Naive B cell (primary cell): ENCODE results near the gene WDR93. TPM values are rescaled to one million over a fixed set of nuclear protein-coding genes. Genes with fewer than 3 reads are reported as not detected.

ENCODE experiments used
- ATAC-seq, 2 donors: fragments of 150-1000 bp; cut with Tn5 transposase; 2 replicates each; pipeline ENCODE4 v1.10.0; 2021; ENCODE audit warnings: low read depth in 2 of 2, mild to moderate bottlenecking in 2 of 2, moderate library complexity in 2 of 2
- DNase-seq: peaks from one replicate; pipeline ENCODE4 v3.0.0; 2022
- H3K27ac Mint-ChIP-seq, 6 donors: one replicate each; pipeline ENCODE4 v1.8.0; 2020 to 2022; ENCODE audit warnings: mild to moderate bottlenecking in 6 of 6, mixed read lengths in 6 of 6, moderate library complexity in 5 of 6, inconsistent platforms in 2 of 6
- H3K27me3 Mint-ChIP-seq, 3 donors: one replicate each; pipeline ENCODE4 v1.8.0; 2021 to 2022; ENCODE audit warnings: mixed read lengths in 3 of 3, mild to moderate bottlenecking in 1 of 3
- H3K36me3 Mint-ChIP-seq, 2 donors: one replicate each; pipeline ENCODE4 v1.8.0; 2020 to 2022; ENCODE audit warnings: mixed read lengths in 2 of 2, inconsistent platforms in 1 of 2, mild to moderate bottlenecking in 1 of 2
- H3K4me1 Mint-ChIP-seq, 3 donors: one replicate each; pipeline ENCODE4 v1.8.0; 2020 to 2022; ENCODE audit warnings: mixed read lengths in 3 of 3, inconsistent platforms in 1 of 3, mild to moderate bottlenecking in 1 of 3, moderate library complexity in 1 of 3
- H3K4me3 Mint-ChIP-seq, 8 donors: one replicate each; pipeline ENCODE4 v1.8.0; 2020 to 2022; ENCODE audit warnings: mild to moderate bottlenecking in 8 of 8, mixed read lengths in 8 of 8, moderate library complexity in 8 of 8, inconsistent platforms in 2 of 8
- H3K9me3 Mint-ChIP-seq, 7 donors: one replicate each; pipeline ENCODE4 v1.8.0; 2020 to 2022; ENCODE audit warnings: mixed read lengths in 7 of 7, mild to moderate bottlenecking in 5 of 7, inconsistent platforms in 2 of 7, moderate library complexity in 1 of 7
- polyA plus RNA-seq, 6 donors: library from polyadenylated mRNA; unstranded; fragments of 300-500 nt; fragmentation: Illumina TruSeq; gene quantifications; one replicate each; pipeline ENCODE4 v1.2.3, GENCODE V29; 2021; ENCODE audit warnings: low read depth in 6 of 6

The WDR93 gene
- polyA plus RNA-seq, 6 donors from 2014 or later: not detected

GRCh38 chr15:89761009-89761831 is 70.6 kb downstream of the WDR93 start:
- DNase-seq (no peak), ATAC-seq (no peak)
- Mint-ChIP-seq H3K4me1 (peaks cover 0 to 4% (median 0%) of the 10 kb centered on the region in 3 donors), H3K36me3 (no peaks in the 10 kb centered on the region), H3K27me3 (peaks cover 0 to 24% (median 23%) of the 10 kb centered on the region in 3 donors), H3K9me3 (no peaks in the 10 kb centered on the region), H3K4me3 (no peak overlapping the region), H3K27ac (no peak overlapping the region)

GRCh38 chr15:89761929-89762328 is 71.3 kb downstream of the WDR93 start:
- ATAC-seq (no peak), DNase-seq (no peak)
- no peaks in the 10 kb centered on the region for H3K36me3 Mint-ChIP-seq
- no peak overlapping the region for H3K27ac Mint-ChIP-seq
- H3K9me3 Mint-ChIP-seq: no peaks in the 10 kb centered on the region
- H3K4me1 Mint-ChIP-seq: peaks cover 0 to 4% (median 0%) of the 10 kb centered on the region in 3 donors
- H3K27me3 Mint-ChIP-seq: peaks cover 0 to 22% (median 20%) of the 10 kb centered on the region in 3 donors
- no peak overlapping the region for H3K4me3 Mint-ChIP-seq

GRCh38 chr15:89765694-89766093 is 75.1 kb downstream of the WDR93 start:
- peak overlapping the region in 2 of 8 donors; percentile 20 to 52 for H3K4me3 Mint-ChIP-seq
- H3K27ac Mint-ChIP-seq: no peak overlapping the region
- no peak for ATAC-seq
- H3K27me3 Mint-ChIP-seq: peaks cover 0 to 5% (median 5%) of the 10 kb centered on the region in 3 donors
- peaks cover 0 to 4% (median 0%) of the 10 kb centered on the region in 3 donors for H3K4me1 Mint-ChIP-seq
- no peaks in the 10 kb centered on the region for H3K9me3 Mint-ChIP-seq
- no peak for DNase-seq
- H3K36me3 Mint-ChIP-seq: no peaks in the 10 kb centered on the region

GRCh38 chr15:89766357-89767311 is 76.0 kb downstream of the WDR93 start:
- ATAC-seq (no peak), DNase-seq (no peak)
- H3K27ac Mint-ChIP-seq: no peak overlapping the region
- H3K9me3 Mint-ChIP-seq: no peaks in the 10 kb centered on the region
- no peaks in the 10 kb centered on the region for H3K4me1 Mint-ChIP-seq
- no peaks in the 10 kb centered on the region for H3K27me3 Mint-ChIP-seq
- no peak overlapping the region for H3K4me3 Mint-ChIP-seq
- no peaks in the 10 kb centered on the region for H3K36me3 Mint-ChIP-seq

GRCh38 chr15:89767411-89767915 is 76.9 kb downstream of the WDR93 start:
- no peak overlapping the region for H3K27ac Mint-ChIP-seq
- no peaks in the 10 kb centered on the region for H3K36me3 Mint-ChIP-seq
- DNase-seq (no peak), ATAC-seq (no peak)
- no peaks in the 10 kb centered on the region for H3K9me3 Mint-ChIP-seq
- H3K27me3 Mint-ChIP-seq: no peaks in the 10 kb centered on the region
- H3K4me3 Mint-ChIP-seq: no peak overlapping the region
- no peaks in the 10 kb centered on the region for H3K4me1 Mint-ChIP-seq

GRCh38 chr15:89768071-89768500 is 77.5 kb downstream of the WDR93 start:
- H3K4me1 Mint-ChIP-seq: no peaks in the 10 kb centered on the region
- no peak overlapping the region for H3K4me3 Mint-ChIP-seq
- H3K36me3 Mint-ChIP-seq: no peaks in the 10 kb centered on the region
- H3K27me3 Mint-ChIP-seq: no peaks in the 10 kb centered on the region
- DNase-seq: no peak
- H3K9me3 Mint-ChIP-seq: no peaks in the 10 kb centered on the region
- H3K27ac Mint-ChIP-seq: peak overlapping the region in 2 of 6 donors; percentile 33 to 49
- no peak for ATAC-seq

GRCh38 chr15:89769366-89769765 is 78.8 kb downstream of the WDR93 start:
- peaks cover 0 to 5% (median 5%) of the 10 kb centered on the region in 3 donors for H3K27me3 Mint-ChIP-seq
- no peaks in the 10 kb centered on the region for H3K4me1 Mint-ChIP-seq
- H3K27ac Mint-ChIP-seq: no peak overlapping the region
- H3K9me3 Mint-ChIP-seq: no peaks in the 10 kb centered on the region
- DNase-seq (no peak), ATAC-seq (no peak)
- no peaks in the 10 kb centered on the region for H3K36me3 Mint-ChIP-seq
- H3K4me3 Mint-ChIP-seq: no peak overlapping the region

GRCh38 chr15:89770041-89770440 is 79.4 kb downstream of the WDR93 start:
- ATAC-seq: no peak
- Mint-ChIP-seq H3K4me3 (no peak overlapping the region), H3K36me3 (no peaks in the 10 kb centered on the region), H3K27me3 (peaks cover 0 to 7% (median 5%) of the 10 kb centered on the region in 3 donors), H3K9me3 (no peaks in the 10 kb centered on the region), H3K4me1 (no peaks in the 10 kb centered on the region), H3K27ac (no peak overlapping the region)
- no peak for DNase-seq

GRCh38 chr15:89772932-89773583 is 82.4 kb downstream of the WDR93 start:
- H3K4me3 Mint-ChIP-seq: no peak overlapping the region
- no peak overlapping the region for H3K27ac Mint-ChIP-seq
- H3K4me1 Mint-ChIP-seq: peaks cover 0 to 4% (median 3%) of the 10 kb centered on the region in 3 donors
- peaks cover 6 to 15% (median 10%) of the 10 kb centered on the region in 3 donors for H3K27me3 Mint-ChIP-seq
- no peaks in the 10 kb centered on the region for H3K36me3 Mint-ChIP-seq
- no peaks in the 10 kb centered on the region for H3K9me3 Mint-ChIP-seq
- ATAC-seq (peak; percentile 50 to 58), DNase-seq (no peak)

- no peak for ATAC-seq
- Mint-ChIP-seq H3K36me3 (no peaks in the 10 kb centered on the region), H3K4me1 (peaks cover 0 to 4% (median 3%) of the 10 kb centered on the region in 3 donors), H3K9me3 (no peaks in the 10 kb centered on the region), H3K4me3 (no peak overlapping the region), H3K27ac (no peak overlapping the region), H3K27me3 (peaks cover 11 to 28% (median 15%) of the 10 kb centered on the region in 3 donors)
- DNase-seq: no peak
Observed at GRCh38 chr15:89774492-89774891, 83.9 kb downstream of the WDR93 start.

GRCh38 chr15:89775815-89776214 is 85.2 kb downstream of the WDR93 start:
- Mint-ChIP-seq H3K4me3 (peak overlapping the region in 5 of 8 donors; percentile 12 to 71 (median 42)), H3K36me3 (no peaks in the 10 kb centered on the region), H3K4me1 (peaks cover 3 to 9% (median 4%) of the 10 kb centered on the region in 3 donors), H3K9me3 (no peaks in the 10 kb centered on the region), H3K27ac (no peak overlapping the region), H3K27me3 (peaks cover 15 to 36% (median 21%) of the 10 kb centered on the region in 3 donors)
- DNase-seq: no peak
- ATAC-seq: no peak

GRCh38 chr15:89776274-89777072 is 85.9 kb downstream of the WDR93 start, which contains the start of gene MESP2:
MESP2 (plus strand) TSS chr15:89776332; CDS start chr15:89776358, 26 bp downstream.
- no peaks in the 10 kb centered on the region for H3K36me3 Mint-ChIP-seq
- H3K27me3 Mint-ChIP-seq: peaks cover 16 to 36% (median 25%) of the 10 kb centered on the region in 3 donors
- ATAC-seq: peak; percentile 41 to 58
- peaks cover 5 to 13% (median 8%) of the 10 kb centered on the region in 3 donors for H3K4me1 Mint-ChIP-seq
- H3K9me3 Mint-ChIP-seq: no peaks in the 10 kb centered on the region
- H3K4me3 Mint-ChIP-seq: peak within 1 kb of the TSS; percentile 43 to 76 (median 62)
- no peak within 1 kb of the TSS for H3K27ac Mint-ChIP-seq
- peak; percentile 43 for DNase-seq
